ENCODE measurements around the gene MAPRE3.

The MAPRE3 gene

GRCh38 chr2:26950246-26950645 lies 20.2 kb upstream of the MAPRE3 start:
- DNase-seq (ENCODE audit: low read depth in 2 of 2), result no peak

- DNase-seq (ENCODE audit: low read depth in 2 of 2), result no peak
Observed at GRCh38 chr2:26951236-26951635, 19.2 kb upstream of the MAPRE3 start.

DNA sequence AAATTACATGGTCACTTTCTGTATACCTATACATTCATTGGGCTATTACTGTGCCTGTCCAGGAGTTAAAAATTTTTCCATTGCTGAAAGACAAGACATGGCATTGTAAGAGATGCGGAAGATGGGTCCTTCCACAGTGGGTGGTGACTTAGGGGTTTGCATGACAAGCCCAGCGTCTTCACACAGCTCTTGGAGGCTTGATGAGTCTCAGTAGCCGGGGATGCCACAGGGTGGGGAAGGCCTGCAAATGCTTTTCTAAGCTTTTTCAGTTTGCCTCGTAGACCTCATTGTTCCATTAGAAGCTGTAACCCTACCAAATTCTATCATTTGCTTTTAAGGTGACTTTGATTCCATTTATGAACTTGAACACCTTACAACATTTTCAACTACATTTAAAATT lies 18.1 kb upstream of the MAPRE3 start:
- DNase-seq (ENCODE audit: low read depth in 2 of 2), result no peak

DNA sequence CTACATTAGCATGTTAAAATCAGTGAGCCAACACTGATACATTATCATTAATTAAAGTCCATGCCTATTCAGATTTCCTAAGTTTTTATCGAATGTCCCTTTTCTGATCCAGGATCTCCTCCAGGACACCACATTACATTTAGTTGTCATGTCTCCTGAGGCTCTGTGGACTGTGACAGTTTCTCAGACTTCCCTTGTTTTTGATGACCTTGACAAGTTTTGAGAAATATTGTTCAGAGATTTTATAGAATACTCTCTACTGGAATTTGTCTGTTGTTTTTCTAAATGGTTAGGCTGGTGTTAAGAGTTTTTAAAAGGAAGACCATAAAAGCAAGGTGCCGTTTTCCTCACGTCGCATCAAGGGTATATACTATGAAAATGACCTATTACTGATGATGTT lies 16.3 kb upstream of the MAPRE3 start:
- DNase-seq (ENCODE audit: low read depth in 2 of 2), result no peak

DNA sequence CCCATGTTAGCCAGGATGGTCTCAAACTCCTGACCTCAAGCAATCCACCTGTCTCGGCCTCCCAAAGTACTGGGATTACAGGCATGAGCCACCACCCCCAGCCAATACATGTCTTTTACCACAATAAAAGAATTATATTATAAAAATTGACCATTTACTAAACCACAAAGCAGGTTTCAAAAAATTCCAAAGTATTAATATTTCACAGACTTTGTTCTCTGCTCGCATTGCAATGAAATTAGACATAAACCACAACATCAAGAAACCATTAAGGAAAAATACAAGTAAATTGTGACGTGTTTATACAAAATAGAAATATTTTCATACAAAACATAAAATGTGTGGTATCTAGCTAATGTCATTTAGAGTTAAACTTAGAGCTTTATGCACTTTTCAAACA lies 13.4 kb upstream of the MAPRE3 start:
- no peak for DNase-seq (ENCODE audit: low read depth in 2 of 2)

DNA sequence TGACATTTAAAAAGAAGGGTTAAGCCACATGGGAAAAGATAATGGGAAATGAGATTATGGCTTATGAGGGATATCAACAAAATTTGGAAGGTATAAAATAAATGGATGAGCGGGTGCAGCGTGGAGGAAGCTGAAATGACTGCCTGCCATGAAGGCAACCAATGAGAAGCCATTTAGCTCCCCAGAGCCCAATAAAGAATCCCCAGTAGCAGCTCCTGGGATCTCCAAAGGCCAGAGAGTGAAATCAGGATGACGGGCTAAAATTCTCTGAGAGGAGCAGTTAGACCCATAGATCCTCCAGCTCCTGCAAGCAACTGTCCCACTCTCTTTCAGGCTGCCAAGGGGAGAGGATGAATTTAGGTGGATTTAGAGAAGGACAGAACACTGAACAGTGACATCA lies 12.9 kb upstream of the MAPRE3 start:
- no peak for DNase-seq (ENCODE audit: low read depth in 2 of 2)

GRCh38 chr2:26959331-26959730 lies 11.1 kb upstream of the MAPRE3 start:
- DNase-seq (ENCODE audit: low read depth in 2 of 2), result no peak

- DNase-seq (ENCODE audit: low read depth in 2 of 2), result no peak
Observed at GRCh38 chr2:26964446-26965130, 5.8 kb upstream of the MAPRE3 start.

DNA sequence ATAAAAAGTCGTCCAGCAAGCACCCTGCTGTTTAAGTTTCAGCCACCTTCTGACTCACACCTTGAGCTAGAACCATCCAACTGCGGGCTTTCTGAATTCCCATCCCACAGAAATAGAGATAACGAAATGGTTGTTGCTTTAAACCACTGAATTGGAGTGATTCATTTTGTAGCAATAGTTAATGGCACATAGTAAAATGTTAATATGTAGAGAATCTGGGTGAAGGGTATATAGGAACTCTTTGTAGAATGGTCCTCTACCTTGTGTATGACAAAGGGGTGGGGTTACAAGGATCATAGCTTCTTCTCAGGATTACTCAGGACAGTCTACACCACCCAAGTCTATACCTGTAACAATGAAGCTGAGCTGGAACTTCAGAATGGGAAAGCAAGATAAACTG lies 2.4 kb upstream of the MAPRE3 start:
- DNase-seq (ENCODE audit: low read depth in 2 of 2), result no peak

DNA sequence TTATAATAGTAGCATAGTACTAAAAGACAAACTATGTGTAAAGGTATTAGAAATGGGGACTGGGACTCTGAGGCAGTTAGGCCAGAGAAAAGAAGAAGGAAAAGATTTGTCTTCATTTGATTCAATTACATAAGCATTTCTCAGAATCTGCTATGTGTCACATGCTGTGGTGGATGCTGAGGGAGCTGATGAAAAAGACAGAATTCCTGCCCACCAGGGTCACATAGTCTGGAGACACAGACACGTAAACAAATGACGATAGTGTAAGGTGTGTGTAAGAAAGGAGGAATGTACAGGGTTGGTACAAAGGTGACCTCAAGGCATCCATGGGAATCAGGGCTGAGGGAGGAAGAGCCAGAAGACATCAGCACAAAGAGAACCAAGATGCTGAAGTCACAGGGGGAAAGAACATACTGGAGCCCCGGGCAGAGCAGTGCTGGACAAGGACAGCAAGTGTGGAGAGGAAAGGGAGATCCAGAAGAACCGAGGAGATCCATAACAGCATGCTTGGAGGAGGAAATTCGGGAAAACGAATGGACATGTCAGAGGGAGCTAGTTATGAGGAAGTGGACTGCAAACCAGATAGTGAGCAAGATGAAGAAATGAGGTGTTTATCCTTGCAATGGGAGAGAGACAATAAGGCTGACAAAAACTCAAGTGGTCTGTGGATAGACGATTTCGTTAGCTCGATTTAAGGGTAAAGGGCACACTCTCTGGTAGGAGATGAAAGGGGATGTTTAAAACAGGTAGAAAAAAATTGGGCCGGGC lies 1.2 kb upstream of the MAPRE3 start:
- no peak for DNase-seq (ENCODE audit: low read depth in 2 of 2)

DNA sequence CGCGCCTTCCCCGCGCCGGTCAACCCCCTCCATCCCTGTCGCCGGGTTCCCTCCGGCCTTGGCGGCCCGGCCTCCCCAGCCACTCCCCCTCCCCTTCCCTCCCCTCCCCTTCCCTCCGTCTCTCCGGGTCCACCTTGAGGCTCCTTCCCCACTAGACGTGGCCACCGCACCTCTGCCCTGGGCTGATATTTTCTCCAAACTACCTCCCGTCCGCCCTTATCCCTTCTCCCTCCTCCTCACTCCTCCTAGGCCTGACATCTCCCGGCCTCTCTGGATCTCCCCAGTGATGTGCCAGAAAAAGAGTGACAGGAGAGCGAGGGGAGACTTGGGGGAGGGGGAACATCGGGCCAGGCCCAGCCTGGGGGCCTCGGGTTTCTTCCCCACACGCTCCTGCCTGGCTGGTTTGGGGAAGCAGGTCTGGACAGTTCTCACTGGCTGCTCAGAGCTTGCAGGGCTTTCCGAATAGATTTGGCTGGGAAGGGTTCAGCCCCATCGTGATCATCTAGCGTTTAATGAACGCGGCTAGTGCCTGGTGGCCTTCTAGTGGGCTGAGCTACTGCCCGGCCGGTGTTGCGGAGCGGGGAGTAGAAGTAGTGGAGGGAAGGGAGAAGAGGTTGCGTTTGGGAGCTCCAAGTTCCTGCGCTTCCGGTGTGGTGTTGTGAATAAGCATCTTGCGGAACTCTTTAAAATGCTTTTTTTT lies 641 bp downstream of the MAPRE3 start:
- DNase-seq (ENCODE audit: low read depth in 2 of 2), result no peak

GRCh38 chr2:26971911-26972786 lies 1.7 kb downstream of the MAPRE3 start:
- no peak for DNase-seq (ENCODE audit: low read depth in 2 of 2)

- no peak for DNase-seq (ENCODE audit: low read depth in 2 of 2)
Observed at GRCh38 chr2:26974352-26974751, 3.9 kb downstream of the MAPRE3 start.

DNA sequence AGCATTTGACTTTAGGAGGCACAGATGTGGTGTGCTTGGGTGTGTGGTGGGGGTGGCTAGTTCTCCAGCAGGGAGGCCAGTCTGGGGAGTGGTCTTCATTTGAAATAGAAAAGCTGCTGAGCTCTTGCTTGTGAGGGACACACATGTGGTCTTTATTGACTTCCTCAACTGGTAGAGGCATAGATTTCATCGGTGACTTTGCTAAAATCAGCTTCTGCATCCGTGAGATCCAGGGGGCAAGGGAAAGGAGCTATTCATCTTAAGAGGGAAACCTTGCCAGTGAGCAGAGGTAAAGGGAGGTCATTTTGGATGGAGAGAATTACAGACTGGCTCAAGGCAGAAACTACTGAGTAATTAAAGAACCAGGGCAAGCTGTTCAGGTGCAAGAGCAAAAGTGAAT lies 4.7 kb downstream of the MAPRE3 start:
- DNase-seq (ENCODE audit: low read depth in 2 of 2), result no peak

GRCh38 chr2:26975656-26976055 lies 5.2 kb downstream of the MAPRE3 start:
- no peak for DNase-seq (ENCODE audit: low read depth in 2 of 2)

- DNase-seq (ENCODE audit: low read depth in 2 of 2), result no peak
Observed at GRCh38 chr2:26976237-26976636, 5.8 kb downstream of the MAPRE3 start.

- no peak for DNase-seq (ENCODE audit: low read depth in 2 of 2)
Observed at GRCh38 chr2:26977012-26977411, 6.6 kb downstream of the MAPRE3 start.

DNA sequence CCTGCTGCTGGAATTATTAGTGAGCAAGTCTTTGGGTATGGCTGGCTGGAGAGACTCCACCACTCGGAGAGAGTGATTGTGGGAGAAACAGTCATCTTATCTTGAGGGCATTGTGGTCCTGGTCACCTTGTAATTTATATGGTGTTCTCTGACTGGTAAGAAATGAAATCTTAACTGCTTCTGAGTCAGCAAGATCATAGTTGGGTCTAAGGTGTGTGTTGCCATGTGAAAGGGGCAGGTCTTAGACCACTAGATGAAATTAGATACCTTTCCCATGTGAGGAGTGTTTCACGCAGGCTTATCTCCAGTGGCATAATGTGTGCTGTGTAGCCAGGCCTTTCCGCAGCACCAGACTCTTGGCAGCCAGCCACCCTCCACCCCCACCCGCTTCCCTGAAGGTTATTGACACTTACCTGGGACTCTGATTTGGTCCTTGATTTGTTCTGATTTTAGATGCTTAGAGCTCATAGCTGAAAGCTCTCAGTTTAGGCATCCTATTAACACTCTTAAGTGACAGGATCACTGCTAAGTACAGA lies 7.7 kb downstream of the MAPRE3 start:
- DNase-seq (ENCODE audit: low read depth in 2 of 2), result no peak

DNA sequence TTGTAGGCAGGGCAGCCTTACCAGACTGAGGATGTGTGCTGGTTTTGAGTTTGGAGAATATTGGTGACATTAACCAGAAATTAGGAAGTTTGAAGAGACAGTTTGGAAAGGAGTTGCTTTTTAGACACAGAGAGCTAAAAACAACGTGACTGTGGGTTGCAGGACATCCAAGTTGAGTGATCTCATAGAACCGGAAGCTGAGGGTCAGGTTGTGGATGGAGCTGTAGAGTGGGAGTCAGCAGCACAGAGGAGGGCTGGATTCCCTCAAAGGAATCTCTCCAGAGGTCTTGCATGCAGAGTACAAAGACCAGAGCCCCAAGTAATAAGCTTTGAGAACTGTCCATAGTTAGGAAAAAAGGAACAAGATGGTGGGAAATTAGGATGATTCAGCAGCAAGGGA lies 9.3 kb downstream of the MAPRE3 start:
- no peak for DNase-seq (ENCODE audit: low read depth in 2 of 2)

DNA sequence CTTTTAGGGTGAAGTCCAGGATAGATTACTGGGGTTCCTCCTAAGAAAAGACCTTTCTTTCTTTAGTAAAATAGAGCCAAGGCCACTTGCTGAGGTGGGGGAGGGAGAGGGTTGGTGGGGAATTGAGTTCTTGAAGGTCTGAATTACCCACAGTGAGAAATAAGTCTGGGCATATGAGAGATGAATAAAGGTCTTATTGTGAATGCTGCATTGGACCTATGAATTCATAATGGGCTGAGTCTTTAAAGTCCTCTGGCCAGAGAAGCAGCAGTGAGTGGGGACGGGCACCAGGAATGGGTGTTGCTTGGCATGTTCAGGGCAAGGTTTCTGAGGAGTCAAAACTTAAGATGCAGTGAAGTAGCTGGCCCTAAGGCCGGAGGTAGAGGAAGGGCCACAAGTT lies 10.5 kb downstream of the MAPRE3 start:
- DNase-seq (ENCODE audit: low read depth in 2 of 2), result no peak

DNA sequence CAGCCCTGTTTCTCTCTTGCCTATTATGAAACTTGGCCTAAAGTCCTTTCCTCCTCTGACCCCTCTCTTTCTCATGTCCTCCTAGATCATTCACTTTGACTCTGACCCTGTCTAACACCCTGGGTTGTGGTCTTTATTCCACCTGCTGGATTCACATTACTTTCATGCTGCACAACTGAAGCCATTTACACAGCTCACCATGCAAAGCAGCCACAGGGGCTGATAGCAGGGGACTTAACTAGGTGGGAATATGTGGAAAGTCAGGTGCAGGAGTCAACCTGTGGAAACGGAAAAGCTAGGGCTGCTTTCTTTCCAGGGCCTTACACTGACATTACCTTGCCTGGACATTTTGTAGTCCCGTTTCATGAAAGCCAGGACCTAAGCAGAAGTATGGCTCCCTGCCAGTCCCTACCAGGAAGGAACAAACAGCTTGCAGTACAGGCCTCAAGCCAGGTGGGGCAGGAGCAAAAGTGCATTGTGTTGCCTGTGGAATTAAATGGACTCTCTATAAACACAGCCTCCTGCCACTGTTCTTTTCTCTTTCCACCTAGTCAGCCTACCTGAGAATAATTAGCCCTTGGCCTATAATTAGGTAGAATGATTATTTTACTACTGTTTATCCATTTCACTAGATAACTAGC lies 11.8 kb downstream of the MAPRE3 start:
- no peak for DNase-seq (ENCODE audit: low read depth in 2 of 2)
